GM18511 (cell line): ENCODE measurements around the gene ATP5ME.

Source experiments
- ATAC-seq: cut with Tn5 transposase; IDR thresholded peaks from one replicate; pipeline ENCODE4 v1.9.1; 2021; ENCODE audit warnings: mild to moderate bottlenecking, moderate library complexity; ENCODE audit not compliant: unreplicated experiment

Gene ATP5ME

DNA sequence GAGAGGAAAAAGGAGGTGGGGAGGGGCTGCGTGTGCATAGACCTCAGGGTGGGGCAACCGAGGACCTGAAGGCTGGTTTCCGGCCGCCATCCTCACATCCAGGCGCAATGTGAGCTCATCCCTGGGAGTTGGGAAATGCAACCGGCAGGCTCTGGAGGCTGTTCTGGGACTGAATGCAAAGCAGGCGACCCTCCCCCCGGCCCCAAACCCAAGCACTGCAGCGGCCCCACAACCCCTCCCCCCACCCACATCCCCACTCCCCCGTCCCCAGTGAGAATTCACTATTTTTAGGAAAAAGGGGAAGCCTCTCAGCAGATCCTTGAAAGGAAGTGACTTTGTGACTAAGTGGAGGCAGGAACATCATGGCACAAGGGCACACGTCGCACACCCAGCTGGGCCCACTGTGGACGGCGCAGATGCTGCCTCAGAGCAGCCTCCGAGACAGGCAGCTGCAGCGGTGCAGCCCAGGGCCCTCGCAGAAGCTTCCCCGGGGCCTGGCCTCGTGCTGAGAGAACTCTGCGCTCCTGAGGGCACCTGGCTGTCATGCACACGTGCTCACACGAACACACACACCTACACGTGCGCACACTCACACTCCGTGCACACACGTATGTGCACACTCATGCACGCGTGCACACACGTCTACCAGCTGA, 50.0 kb downstream of the ATP5ME start:
- ATAC-seq = no peak

DNA sequence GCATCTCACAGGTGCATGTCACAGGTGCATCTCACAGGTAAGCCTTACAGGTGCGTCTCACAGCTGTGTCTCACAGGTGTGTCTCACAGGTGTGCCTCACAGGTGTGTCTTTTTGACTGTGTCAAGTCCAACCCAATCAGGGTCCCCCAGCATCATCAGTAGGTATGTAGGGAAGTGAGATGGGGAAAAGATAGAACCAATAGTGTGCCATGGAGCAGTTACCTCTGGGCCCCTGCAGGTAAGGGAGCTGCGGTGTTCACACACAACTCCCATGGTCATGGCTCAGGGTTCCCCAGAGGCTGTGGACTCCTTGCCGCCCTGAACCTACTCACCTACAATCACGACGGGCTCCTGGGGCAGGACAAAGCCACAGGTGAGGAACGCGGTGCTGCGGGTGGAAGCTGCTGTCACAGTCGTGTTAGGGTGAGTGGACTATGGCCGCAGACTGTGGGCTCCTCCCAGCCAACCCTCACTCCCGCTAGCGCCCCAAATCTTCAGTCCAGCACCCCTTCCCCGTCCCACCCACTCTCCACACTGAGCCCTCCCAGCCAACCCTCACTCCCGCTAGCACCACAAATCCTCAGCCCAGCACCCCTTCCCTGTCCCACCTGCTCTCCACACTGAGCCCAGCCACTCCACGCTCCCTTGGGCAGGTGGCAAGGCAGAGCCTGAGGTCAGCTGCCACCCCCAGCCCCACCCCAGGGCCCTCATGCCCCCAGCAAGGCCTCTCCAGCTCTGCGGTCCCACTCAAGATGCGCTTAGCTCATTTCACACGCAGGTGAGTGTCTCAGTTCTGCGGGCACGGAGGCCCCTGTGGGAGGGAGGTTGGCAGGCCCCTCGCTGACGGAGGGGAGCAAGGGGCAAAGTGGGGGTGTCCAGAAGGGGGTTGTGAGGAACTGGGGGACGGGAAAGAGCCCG, 50.8 kb downstream of the ATP5ME start:
- no peak for ATAC-seq
